SK-N-SH treated with all-trans-retinoic acid at 6 μM for 48 hours (cell line): ENCODE results near the gene G3BP2.

Experiments used
- ATAC-seq: fragments of 200-7000 bp; cut with Tn5 transposase; 3 replicates; pipeline ENCODE4 v1.9.1; 2020; ENCODE audit warnings: mild to moderate bottlenecking, moderate library complexity
- ARNTL ChIP-seq: fragments of 450-650 bp; formaldehyde crosslinking; IDR thresholded peaks from 2 replicates; pipeline ENCODE4 v1.5.0; 2020; ENCODE audit warnings: low read depth, mild to moderate bottlenecking, moderate library complexity, borderline replicate concordance
- BACH2 ChIP-seq: fragments of 250-450 bp; sonication (Bioruptor Pico); IDR thresholded peaks from 2 replicates; pipeline ENCODE4 v1.9.0; 2021; ENCODE audit warnings: mild to moderate bottlenecking, borderline replicate concordance
- CREB5 ChIP-seq: fragments of 250-450 bp; sonication (Bioruptor Pico); IDR thresholded peaks from 2 replicates; pipeline ENCODE4 v1.5.1; 2020; ENCODE audit warnings: low read depth, mild to moderate bottlenecking, moderate library complexity
- CSDC2 ChIP-seq: fragments of 250-450 bp; sonication (Bioruptor Pico); IDR thresholded peaks from 2 replicates; pipeline ENCODE4 v1.5.0; 2020; ENCODE audit warnings: mild to moderate bottlenecking, moderate library complexity
- CSRNP3 ChIP-seq: fragments of 250-450 bp; sonication (Bioruptor Pico); IDR thresholded peaks from 2 replicates; pipeline ENCODE4 v1.5.1; 2021; ENCODE audit warnings: mild to moderate bottlenecking, moderate library complexity
- ESRRG ChIP-seq: fragments of 250-450 bp; sonication (Bioruptor Pico); IDR thresholded peaks from 2 replicates; pipeline ENCODE4 v1.6.1; 2021; ENCODE audit warnings: mild to moderate bottlenecking
- GLIS3 ChIP-seq: fragments of 250-450 bp; sonication (Bioruptor Pico); IDR thresholded peaks from 2 replicates; pipeline ENCODE4 v1.5.0; 2020; ENCODE audit warnings: mild to moderate bottlenecking, moderate library complexity
- ISL1 ChIP-seq: fragments of 250-450 bp; sonication (Bioruptor Pico); IDR thresholded peaks from 2 replicates; pipeline ENCODE4 v2.1.2; 2022; ENCODE audit warnings: mild to moderate bottlenecking, moderate library complexity
- OSR1 ChIP-seq: fragments of 250-450 bp; sonication (Bioruptor Pico); IDR thresholded peaks from 2 replicates; pipeline ENCODE4 v1.8.0; 2022; ENCODE audit warnings: moderate library complexity, mild to moderate bottlenecking, inconsistent platforms
- POU6F1 ChIP-seq: fragments of 250-450 bp; sonication (Bioruptor Pico); IDR thresholded peaks from 2 replicates; pipeline ENCODE4 v1.8.0; 2021; ENCODE audit warnings: low read depth, mild to moderate bottlenecking, moderate library complexity, borderline replicate concordance
- PPARA ChIP-seq: fragments of 250-450 bp; sonication (Bioruptor Pico); IDR thresholded peaks from 2 replicates; pipeline ENCODE4 v1.5.0; 2020; ENCODE audit warnings: mild to moderate bottlenecking, borderline replicate concordance
- RARB ChIP-seq: fragments of 250-450 bp; sonication (Bioruptor Pico); IDR thresholded peaks from 2 replicates; pipeline ENCODE4 v1.8.0; 2021; ENCODE audit warnings: mild to moderate bottlenecking, moderate library complexity
- SNAI2 ChIP-seq: fragments of 250-450 bp; sonication (Bioruptor Pico); IDR thresholded peaks from 2 replicates; pipeline ENCODE4 v1.5.0; 2020; ENCODE audit warnings: mild to moderate bottlenecking, moderate library complexity
- TCF4 ChIP-seq: fragments of 250-450 bp; sonication (Bioruptor Pico); IDR thresholded peaks from 2 replicates; pipeline ENCODE4 v1.8.0; 2021; ENCODE audit warnings: mild to moderate bottlenecking, moderate library complexity, borderline replicate concordance
- TOX ChIP-seq: fragments of 250-450 bp; sonication (Bioruptor Pico); IDR thresholded peaks from 2 replicates; pipeline ENCODE4 v1.8.0; 2021; ENCODE audit warnings: mild to moderate bottlenecking, moderate library complexity, borderline replicate concordance
- ZC3H10 ChIP-seq: fragments of 250-450 bp; sonication (Bioruptor Pico); IDR thresholded peaks from 2 replicates; pipeline ENCODE4 v1.5.1; 2021; ENCODE audit warnings: mild to moderate bottlenecking, moderate library complexity
- ZFP3 ChIP-seq: fragments of 250-450 bp; sonication (Bioruptor Pico); IDR thresholded peaks from 2 replicates; pipeline ENCODE4 v1.5.0; 2020; ENCODE audit warnings: mild to moderate bottlenecking, moderate library complexity
- ZFP30 ChIP-seq: fragments of 450-650 bp; formaldehyde crosslinking; IDR thresholded peaks from 2 replicates; pipeline ENCODE4 v1.5.0; 2022; ENCODE audit warnings: mild to moderate bottlenecking, moderate library complexity
- ZNF565 ChIP-seq: fragments of 450-650 bp; formaldehyde crosslinking; conservative IDR thresholded peaks from 2 replicates; pipeline ENCODE4 v1.5.0; 2020; ENCODE audit warnings: low read depth, mild to moderate bottlenecking, moderate library complexity
- ZNF70 ChIP-seq: fragments of 450-650 bp; formaldehyde crosslinking; IDR thresholded peaks from 2 replicates; pipeline ENCODE4 v1.5.0; 2020; ENCODE audit warnings: mild to moderate bottlenecking, moderate library complexity
- ZNF8 ChIP-seq: fragments of 450-650 bp; formaldehyde crosslinking; IDR thresholded peaks from 2 replicates; pipeline ENCODE4 v1.5.0; 2020; ENCODE audit warnings: mild to moderate bottlenecking, moderate library complexity
- TF ChIP-seq, protein P1 (sequence below): fragments of 250-450 bp; sonication (Bioruptor Pico); IDR thresholded peaks from 2 replicates; pipeline ENCODE4 v1.5.0; 2020; ENCODE audit warnings: mild to moderate bottlenecking, moderate library complexity

Gene G3BP2

GRCh38 chr4:75699299-75699698 is 26.1 kb upstream of the G3BP2 start:
- TF ChIP-seq ZFP3 = no peak
- no peak for TF ChIP-seq ZFP30 (CRISPR knock-in tag)

GRCh38 chr4:75698963-75699228 is 25.7 kb upstream of the G3BP2 start:
- ATAC-seq = no peak
- no peak for TF ChIP-seq CSRNP3 (CRISPR knock-in tag)
- no peak for TF ChIP-seq ZNF70 (CRISPR knock-in tag)
- TF ChIP-seq ISL1 = no peak
- TF ChIP-seq ARNTL (CRISPR knock-in tag) = no peak
- TF ChIP-seq RARB = no peak
- TF ChIP-seq CSDC2 = no peak
- no peak for TF ChIP-seq ZNF565
- no peak for TF ChIP-seq TOX (CRISPR knock-in tag)
- no peak for TF ChIP-seq OSR1 (CRISPR knock-in tag)
- no peak for TF ChIP-seq BACH2
- TF ChIP-seq ZNF8 = no peak
- no peak for TF ChIP-seq TCF4 (CRISPR knock-in tag)
- no peak for TF ChIP-seq SNAI2 (CRISPR knock-in tag)
- TF ChIP-seq POU6F1 = no peak

More at GRCh38 chr4:75699299-75699698, 26.1 kb upstream of the G3BP2 start:
- ATAC-seq = no peak

DNA sequence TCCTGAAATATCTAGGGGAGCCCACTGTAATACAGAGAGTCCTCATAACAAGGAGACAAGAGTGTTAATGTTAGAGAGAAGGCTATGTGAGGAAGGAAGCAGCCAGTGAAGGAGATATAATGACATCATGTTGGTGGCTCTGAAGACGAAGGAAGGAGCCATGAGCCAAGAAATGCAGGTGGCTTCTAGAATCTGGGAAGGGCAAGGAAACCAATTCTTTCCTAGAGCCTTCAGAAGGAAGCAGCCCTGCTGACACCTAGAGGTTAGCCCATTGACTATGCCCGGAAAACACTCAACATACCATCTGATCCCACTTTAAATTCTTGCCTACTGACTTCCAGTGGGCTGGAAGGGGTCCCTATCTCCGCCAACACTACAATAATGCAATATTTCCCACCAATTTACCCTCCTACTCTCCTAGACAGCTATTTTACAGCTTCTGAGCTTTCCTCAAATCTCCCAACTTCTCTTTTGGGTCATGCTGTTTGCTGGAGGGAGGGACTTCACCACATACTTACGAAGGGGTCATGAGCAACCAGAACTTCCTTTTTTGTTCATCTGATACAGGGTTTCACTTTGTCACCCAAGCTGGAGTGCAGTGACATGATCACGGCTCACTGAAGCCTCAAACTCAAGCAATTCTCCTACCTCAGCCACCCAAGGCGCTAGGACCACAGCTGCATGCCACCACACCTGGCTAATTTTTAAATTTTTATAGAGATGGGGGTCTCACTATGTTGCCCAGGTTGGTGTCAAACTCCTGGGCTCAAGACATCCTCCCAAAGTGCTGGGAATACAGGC is 25.2 kb upstream of the G3BP2 start:
- TF ChIP-seq TOX (CRISPR knock-in tag) = no peak
- no peak for TF ChIP-seq BACH2
- no peak for TF ChIP-seq ZC3H10
- TF ChIP-seq TCF4 (CRISPR knock-in tag) = no peak
- no peak for TF ChIP-seq ZFP30 (CRISPR knock-in tag)
- no peak for TF ChIP-seq ARNTL (CRISPR knock-in tag)
- no peak for TF ChIP-seq POU6F1
- no peak for ATAC-seq

GRCh38 chr4:75696581-75696980 is 23.4 kb upstream of the G3BP2 start:
- ATAC-seq = no peak
- TF ChIP-seq GLIS3 (CRISPR knock-in tag) = no peak
- TF ChIP-seq TOX (CRISPR knock-in tag) = no peak
- no peak for TF ChIP-seq PPARA
- TF ChIP-seq CSRNP3 (CRISPR knock-in tag) = no peak
- TF ChIP-seq ESRRG (CRISPR knock-in tag) = no peak
- no peak for TF ChIP-seq ZC3H10
- TF ChIP-seq ZNF8 = no peak
- TF ChIP-seq ZNF70 (CRISPR knock-in tag) = no peak
- TF ChIP-seq ISL1 = no peak
- TF ChIP-seq ZFP30 (CRISPR knock-in tag) = no peak
- TF ChIP-seq, protein P1, sequence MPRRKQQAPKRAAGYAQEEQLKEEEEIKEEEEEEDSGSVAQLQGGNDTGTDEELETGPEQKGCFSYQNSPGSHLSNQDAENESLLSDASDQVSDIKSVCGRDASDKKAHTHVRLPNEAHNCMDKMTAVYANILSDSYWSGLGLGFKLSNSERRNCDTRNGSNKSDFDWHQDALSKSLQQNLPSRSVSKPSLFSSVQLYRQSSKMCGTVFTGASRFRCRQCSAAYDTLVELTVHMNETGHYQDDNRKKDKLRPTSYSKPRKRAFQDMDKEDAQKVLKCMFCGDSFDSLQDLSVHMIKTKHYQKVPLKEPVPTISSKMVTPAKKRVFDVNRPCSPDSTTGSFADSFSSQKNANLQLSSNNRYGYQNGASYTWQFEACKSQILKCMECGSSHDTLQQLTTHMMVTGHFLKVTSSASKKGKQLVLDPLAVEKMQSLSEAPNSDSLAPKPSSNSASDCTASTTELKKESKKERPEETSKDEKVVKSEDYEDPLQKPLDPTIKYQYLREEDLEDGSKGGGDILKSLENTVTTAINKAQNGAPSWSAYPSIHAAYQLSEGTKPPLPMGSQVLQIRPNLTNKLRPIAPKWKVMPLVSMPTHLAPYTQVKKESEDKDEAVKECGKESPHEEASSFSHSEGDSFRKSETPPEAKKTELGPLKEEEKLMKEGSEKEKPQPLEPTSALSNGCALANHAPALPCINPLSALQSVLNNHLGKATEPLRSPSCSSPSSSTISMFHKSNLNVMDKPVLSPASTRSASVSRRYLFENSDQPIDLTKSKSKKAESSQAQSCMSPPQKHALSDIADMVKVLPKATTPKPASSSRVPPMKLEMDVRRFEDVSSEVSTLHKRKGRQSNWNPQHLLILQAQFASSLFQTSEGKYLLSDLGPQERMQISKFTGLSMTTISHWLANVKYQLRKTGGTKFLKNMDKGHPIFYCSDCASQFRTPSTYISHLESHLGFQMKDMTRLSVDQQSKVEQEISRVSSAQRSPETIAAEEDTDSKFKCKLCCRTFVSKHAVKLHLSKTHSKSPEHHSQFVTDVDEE (CRISPR knock-in tag) = no peak
- no peak for TF ChIP-seq RARB
- no peak for TF ChIP-seq TCF4 (CRISPR knock-in tag)
- no peak for TF ChIP-seq OSR1 (CRISPR knock-in tag)
- TF ChIP-seq CSDC2 = no peak
- no peak for TF ChIP-seq SNAI2 (CRISPR knock-in tag)
- TF ChIP-seq POU6F1 = no peak
- no peak for TF ChIP-seq CREB5
- no peak for TF ChIP-seq ZNF565
